Measurements from ENCODE around the gene LRRC26.

Gene LRRC26

GRCh38 chr9:137168573-137168903, 1.3 kb downstream of the LRRC26 start:
- no peak for DNase-seq (ENCODE audit: low read depth in 2 of 2)

GRCh38 chr9:137167747-137168572, 1.9 kb downstream of the LRRC26 start:
- no peak for DNase-seq (ENCODE audit: low read depth in 2 of 2)

- no peak for DNase-seq (ENCODE audit: low read depth in 2 of 2)
Measured at GRCh38 chr9:137167277-137167746, 2.5 kb downstream of the LRRC26 start.

- DNase-seq (ENCODE audit: low read depth in 2 of 2), result no peak
Measured at GRCh38 chr9:137166380-137167229, 3.2 kb downstream of the LRRC26 start.

GRCh38 chr9:137165250-137165836, 4.5 kb downstream of the LRRC26 start:
- no peak for DNase-seq (ENCODE audit: low read depth in 2 of 2)

- no peak for DNase-seq (ENCODE audit: low read depth in 2 of 2)
Measured at GRCh38 chr9:137164370-137165249, 5.2 kb downstream of the LRRC26 start.

- no peak for DNase-seq (ENCODE audit: low read depth in 2 of 2)
Measured at GRCh38 chr9:137163805-137164204, 6.0 kb downstream of the LRRC26 start.

GRCh38 chr9:137163365-137163715, 6.5 kb downstream of the LRRC26 start:
- DNase-seq (ENCODE audit: low read depth in 2 of 2), result no peak

GRCh38 chr9:137162505-137163364, 7.1 kb downstream of the LRRC26 start:
- no peak for DNase-seq (ENCODE audit: low read depth in 2 of 2)

- no peak for DNase-seq (ENCODE audit: low read depth in 2 of 2)
Measured at GRCh38 chr9:137161558-137162486, 8.0 kb downstream of the LRRC26 start.

GRCh38 chr9:137160716-137161557, 8.9 kb downstream of the LRRC26 start:
- DNase-seq (ENCODE audit: low read depth in 2 of 2), result no peak

- DNase-seq (ENCODE audit: low read depth in 2 of 2), result no peak
Measured at GRCh38 chr9:137160054-137160425, 9.8 kb downstream of the LRRC26 start.

GRCh38 chr9:137159105-137160053, 10.5 kb downstream of the LRRC26 start:
- no peak for DNase-seq (ENCODE audit: low read depth in 2 of 2)

GRCh38 chr9:137158625-137159024, 11.2 kb downstream of the LRRC26 start:
- no peak for DNase-seq (ENCODE audit: low read depth in 2 of 2)

- no peak for DNase-seq (ENCODE audit: low read depth in 2 of 2)
Measured at GRCh38 chr9:137157618-137158415, 12.0 kb downstream of the LRRC26 start.

GRCh38 chr9:137156567-137157375, 13.1 kb downstream of the LRRC26 start:
- DNase-seq (ENCODE audit: low read depth in 2 of 2), result peak; percentile 43 to 70
